ENCODE data around the gene TMEM43. TPM values are rescaled to one million over a fixed set of nuclear protein-coding genes. Genes with fewer than 3 reads are reported as not detected.
"Not testable (repeated sequence)": the region's sequence is repeated elsewhere in the genome, so short reads cannot be mapped to it uniquely, and the experiment has no call there.

TMEM43 gene
- 52.0 and 55.0 TPM in 2 replicates for total RNA-seq (ENCODE audit: low replicate concordance)
- long read RNA-seq, transcript TMEM43-201 (12 exons, 3,341 nt): major isoform, 315 of 381 reads
- long read RNA-seq, partial matches to known transcripts: 37 of 381 reads
- long read RNA-seq, other reads (novel, unspliced or antisense): 29 of 381 reads

GRCh38 chr3:14124615-14125192 lies at the start of gene TMEM43, which contains the start of gene CHCHD4:
Gene TMEM43, plus strand, starts transcription at chr3:14125052. Its CDS starts 142 bp downstream, at chr3:14125194.
Gene CHCHD4, minus strand, starts transcription at chr3:14124870. Its CDS starts 194 bp downstream, at chr3:14124676.
- peak; percentile 99 for DNase-seq (ENCODE audit: extremely low spot score, unreplicated experiment)
- peaks cover 26% of the 10 kb centered on the region for H3K36me3 Mint-ChIP-seq
- no peak for TF ChIP-seq CTCF (conservative IDR thresholded peaks at IDR 0.05)
- H3K4me3 Mint-ChIP-seq: peak within 1 kb of the TSS; percentile 99
- peak within 1 kb of the TSS; percentile 95 for H3K27ac Mint-ChIP-seq
- H3K4me1 Mint-ChIP-seq (ENCODE audit: unreplicated experiment): peaks cover 30% of the 10 kb centered on the region
- H3K9me3 Mint-ChIP-seq: no peaks in the 10 kb centered on the region
- no peaks in the 10 kb centered on the region for H3K27me3 Mint-ChIP-seq

GRCh38 chr3:14075233-14075632 lies 49.6 kb upstream of the TMEM43 start:
- not testable (repeated sequence) for H3K27me3 Mint-ChIP-seq; DNase-seq (ENCODE audit: extremely low spot score, unreplicated experiment); H3K27ac Mint-ChIP-seq; H3K36me3 Mint-ChIP-seq; H3K4me3 Mint-ChIP-seq; H3K9me3 Mint-ChIP-seq; H3K4me1 Mint-ChIP-seq (ENCODE audit: unreplicated experiment)

GRCh38 chr3:14077310-14077709 lies 47.5 kb upstream of the TMEM43 start:
- Mint-ChIP-seq H3K27me3 (peaks cover 9% of the 10 kb centered on the region), H3K4me1 (ENCODE audit: unreplicated experiment) (no peaks in the 10 kb centered on the region), H3K36me3 (no peaks in the 10 kb centered on the region), H3K4me3 (no peak overlapping the region), H3K9me3 (peaks cover 6% of the 10 kb centered on the region), H3K27ac (no peak overlapping the region)
- TF ChIP-seq CTCF (conservative IDR thresholded peaks at IDR 0.05): no peak
- no peak for DNase-seq (ENCODE audit: extremely low spot score, unreplicated experiment)

GRCh38 chr3:14082108-14082657 lies 42.7 kb upstream of the TMEM43 start:
- DNase-seq (ENCODE audit: extremely low spot score, unreplicated experiment): no peak
- H3K27ac Mint-ChIP-seq: no peak overlapping the region
- no peak overlapping the region for H3K4me3 Mint-ChIP-seq
- peaks cover 13% of the 10 kb centered on the region for H3K27me3 Mint-ChIP-seq
- peaks cover 6% of the 10 kb centered on the region for H3K9me3 Mint-ChIP-seq
- H3K4me1 Mint-ChIP-seq (ENCODE audit: unreplicated experiment): no peaks in the 10 kb centered on the region
- TF ChIP-seq CTCF (conservative IDR thresholded peaks at IDR 0.05): no peak
- no peaks in the 10 kb centered on the region for H3K36me3 Mint-ChIP-seq

GRCh38 chr3:14087461-14087860 lies 37.4 kb upstream of the TMEM43 start:
- H3K27me3 Mint-ChIP-seq: peaks cover 25% of the 10 kb centered on the region
- H3K4me3 Mint-ChIP-seq; DNase-seq (ENCODE audit: extremely low spot score, unreplicated experiment); H3K36me3 Mint-ChIP-seq; H3K4me1 Mint-ChIP-seq (ENCODE audit: unreplicated experiment); H3K27ac Mint-ChIP-seq: not testable (repeated sequence)
- peaks cover 15% of the 10 kb centered on the region for H3K9me3 Mint-ChIP-seq

GRCh38 chr3:14091959-14092358 lies 32.9 kb upstream of the TMEM43 start:
- peak overlapping the region; percentile 45 for H3K27ac Mint-ChIP-seq
- not testable (repeated sequence) for DNase-seq (ENCODE audit: extremely low spot score, unreplicated experiment); H3K36me3 Mint-ChIP-seq; H3K4me1 Mint-ChIP-seq (ENCODE audit: unreplicated experiment); H3K4me3 Mint-ChIP-seq
- peaks cover 31% of the 10 kb centered on the region for H3K27me3 Mint-ChIP-seq
- H3K9me3 Mint-ChIP-seq: peaks cover 15% of the 10 kb centered on the region

GRCh38 chr3:14092464-14092863 lies 32.4 kb upstream of the TMEM43 start:
- H3K27ac Mint-ChIP-seq: no peak overlapping the region
- peaks cover 15% of the 10 kb centered on the region for H3K9me3 Mint-ChIP-seq
- no peaks in the 10 kb centered on the region for H3K4me1 Mint-ChIP-seq (ENCODE audit: unreplicated experiment)
- no peak for DNase-seq (ENCODE audit: extremely low spot score, unreplicated experiment)
- no peaks in the 10 kb centered on the region for H3K36me3 Mint-ChIP-seq
- TF ChIP-seq CTCF (conservative IDR thresholded peaks at IDR 0.05): no peak
- H3K4me3 Mint-ChIP-seq: no peak overlapping the region
- peaks cover 34% of the 10 kb centered on the region for H3K27me3 Mint-ChIP-seq

All from type B pancreatic cell (in vitro differentiated cells).